ENCODE measurements around the gene HCN2.
"Not testable (repeated sequence)": the region's sequence is repeated elsewhere in the genome, so short reads cannot be mapped to it uniquely, and the experiment has no call there.

The HCN2 gene

GRCh38 chr19:605061-605971 lies 15.6 kb downstream of the HCN2 start:
- not testable (repeated sequence) for DNase-seq (ENCODE audit: low read depth)

- DNase-seq (ENCODE audit: low read depth): no peak
These were observed 17.8 kb downstream of the HCN2 start for GRCh38 chr19:607301-608154.

- no peak for DNase-seq (ENCODE audit: low read depth)
These were observed 18.7 kb downstream of the HCN2 start for GRCh38 chr19:608155-609003.

- no peak for DNase-seq (ENCODE audit: low read depth)
These were observed 19.3 kb downstream of the HCN2 start for GRCh38 chr19:609004-609346.

DNA sequence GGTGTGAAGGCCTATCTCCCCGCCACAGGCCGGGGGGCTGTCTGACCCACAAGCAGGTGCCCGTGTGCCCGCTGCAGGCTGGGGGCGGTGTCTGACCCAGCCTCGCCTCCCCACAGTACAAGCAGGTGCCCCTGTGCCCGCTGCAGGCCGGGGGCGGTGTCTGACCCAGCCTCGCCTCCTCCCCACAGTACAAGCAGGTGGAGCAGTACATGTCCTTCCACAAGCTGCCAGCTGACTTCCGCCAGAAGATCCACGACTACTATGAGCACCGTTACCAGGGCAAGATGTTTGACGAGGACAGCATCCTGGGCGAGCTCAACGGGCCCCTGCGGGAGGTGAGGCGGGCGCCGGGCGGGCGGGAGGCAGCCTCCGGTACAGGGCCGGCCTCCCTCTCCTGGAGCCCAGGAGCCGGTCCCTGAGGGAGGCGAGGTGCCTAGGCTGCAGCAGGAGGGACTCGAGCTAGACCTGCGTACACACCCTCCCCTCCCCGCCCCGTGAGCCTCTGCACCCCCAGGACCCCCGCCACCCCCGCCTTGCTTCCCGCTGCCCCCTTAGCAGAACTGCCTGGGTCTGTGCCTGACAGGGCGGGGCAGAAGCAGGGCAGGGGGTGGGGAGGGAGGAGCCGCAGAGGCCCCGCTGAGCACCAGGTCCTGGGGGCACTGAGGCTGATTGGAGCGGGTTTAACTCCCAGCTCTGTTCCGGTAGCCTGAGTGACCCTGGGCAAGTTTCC lies 20.6 kb downstream of the HCN2 start:
- no peak for DNase-seq (ENCODE audit: low read depth)

GRCh38 chr19:610801-611480 lies 21.3 kb downstream of the HCN2 start:
- peak; percentile 41 for DNase-seq (ENCODE audit: low read depth)

- peak; percentile 56 for DNase-seq (ENCODE audit: low read depth)
These were observed 21.8 kb downstream of the HCN2 start for GRCh38 chr19:611481-611868.

DNA sequence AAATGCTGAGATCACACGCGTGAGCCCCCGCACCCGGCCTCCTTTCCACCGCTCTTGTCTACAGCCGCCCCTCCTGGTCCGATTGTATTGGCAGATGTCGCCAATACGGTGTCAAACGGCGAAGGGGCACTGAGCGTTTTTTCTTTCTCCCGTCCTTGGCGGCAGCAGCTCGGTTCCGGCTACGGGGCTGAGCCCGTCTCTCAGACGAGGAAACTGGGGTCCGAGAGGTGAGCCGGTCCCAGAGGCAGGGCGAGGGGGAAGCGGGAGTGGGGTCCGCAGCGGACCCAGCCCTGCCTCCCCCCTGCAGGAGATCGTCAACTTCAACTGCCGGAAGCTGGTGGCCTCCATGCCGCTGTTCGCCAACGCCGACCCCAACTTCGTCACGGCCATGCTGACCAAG lies 23.3 kb downstream of the HCN2 start:
- no peak for DNase-seq (ENCODE audit: low read depth)

- no peak for DNase-seq (ENCODE audit: low read depth)
These were observed 24.3 kb downstream of the HCN2 start for GRCh38 chr19:613732-614567.

- no peak for DNase-seq (ENCODE audit: low read depth)
These were observed 25.9 kb downstream of the HCN2 start for GRCh38 chr19:615619-616018.

GRCh38 chr19:616062-616700 lies 26.5 kb downstream of the HCN2 start:
- no peak for DNase-seq (ENCODE audit: low read depth)

DNA sequence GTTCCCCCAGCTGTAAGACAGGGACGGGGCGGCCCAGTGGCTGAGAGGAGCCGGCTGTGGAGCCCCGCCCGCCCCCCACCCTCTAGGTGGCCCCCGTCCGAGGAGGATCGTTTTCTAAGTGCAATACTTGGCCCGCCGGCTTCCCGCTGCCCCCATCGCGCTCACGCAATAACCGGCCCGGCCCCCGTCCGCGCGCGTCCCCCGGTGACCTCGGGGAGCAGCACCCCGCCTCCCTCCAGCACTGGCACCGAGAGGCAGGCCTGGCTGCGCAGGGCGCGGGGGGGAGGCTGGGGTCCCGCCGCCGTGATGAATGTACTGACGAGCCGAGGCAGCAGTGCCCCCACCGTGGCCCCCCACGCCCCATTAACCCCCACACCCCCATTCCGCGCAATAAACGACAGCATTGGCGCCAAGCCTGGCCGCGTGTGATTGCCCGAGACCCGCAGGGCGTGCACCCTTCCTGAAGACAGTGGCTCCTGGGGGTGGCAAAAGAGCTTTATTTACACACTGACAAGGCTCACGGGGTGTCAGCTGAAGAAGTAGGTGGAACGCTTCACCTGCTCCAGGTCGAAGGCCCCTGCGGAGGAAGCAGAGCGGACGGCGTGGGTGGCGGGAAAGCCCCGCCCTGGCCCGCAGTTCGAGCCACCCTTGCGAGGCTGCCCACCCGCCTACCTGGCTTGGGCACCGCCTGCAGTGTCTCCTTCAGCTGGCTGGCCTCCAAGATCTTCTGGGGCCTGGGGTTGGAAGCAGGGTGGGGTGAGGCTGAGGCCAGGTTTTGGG lies 27.3 kb downstream of the HCN2 start:
- DNase-seq (ENCODE audit: low read depth): no peak

DNA sequence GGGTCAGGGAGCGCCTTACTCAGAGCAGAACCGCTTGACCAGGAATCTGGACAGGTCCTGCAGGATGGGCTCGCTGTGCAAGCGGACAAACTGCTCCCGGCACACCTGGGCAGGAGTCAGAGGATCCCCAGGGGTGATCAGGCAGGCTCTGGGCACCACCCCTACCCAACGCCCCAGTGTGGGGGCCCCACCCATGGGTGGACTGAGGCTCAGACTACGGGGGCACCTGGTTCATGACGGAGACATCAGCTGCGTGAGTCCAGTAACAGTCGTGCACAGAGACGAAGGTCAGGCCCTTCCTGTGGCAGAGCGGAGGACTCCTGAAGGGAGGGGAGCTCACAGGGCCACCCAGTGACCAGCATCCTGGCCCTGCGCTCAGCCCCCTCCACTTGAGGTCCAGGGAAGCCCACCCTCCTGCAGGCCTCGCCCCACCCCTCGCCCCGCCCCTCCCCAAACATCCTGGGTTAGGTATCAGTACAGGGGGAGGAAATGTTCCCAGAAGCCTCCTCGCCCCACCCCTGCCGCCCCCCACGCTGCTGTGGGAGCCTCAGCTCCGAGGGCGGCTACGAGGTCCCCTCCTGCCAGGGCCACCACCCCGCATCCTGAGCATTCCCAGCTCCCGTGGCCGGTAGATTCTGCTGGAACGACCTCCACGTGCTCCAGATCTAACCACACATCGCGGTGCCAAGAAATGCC lies 28.0 kb downstream of the HCN2 start:
- DNase-seq (ENCODE audit: low read depth): no peak

GRCh38 chr19:618247-618619 lies 28.6 kb downstream of the HCN2 start:
- DNase-seq (ENCODE audit: low read depth): no peak

DNA sequence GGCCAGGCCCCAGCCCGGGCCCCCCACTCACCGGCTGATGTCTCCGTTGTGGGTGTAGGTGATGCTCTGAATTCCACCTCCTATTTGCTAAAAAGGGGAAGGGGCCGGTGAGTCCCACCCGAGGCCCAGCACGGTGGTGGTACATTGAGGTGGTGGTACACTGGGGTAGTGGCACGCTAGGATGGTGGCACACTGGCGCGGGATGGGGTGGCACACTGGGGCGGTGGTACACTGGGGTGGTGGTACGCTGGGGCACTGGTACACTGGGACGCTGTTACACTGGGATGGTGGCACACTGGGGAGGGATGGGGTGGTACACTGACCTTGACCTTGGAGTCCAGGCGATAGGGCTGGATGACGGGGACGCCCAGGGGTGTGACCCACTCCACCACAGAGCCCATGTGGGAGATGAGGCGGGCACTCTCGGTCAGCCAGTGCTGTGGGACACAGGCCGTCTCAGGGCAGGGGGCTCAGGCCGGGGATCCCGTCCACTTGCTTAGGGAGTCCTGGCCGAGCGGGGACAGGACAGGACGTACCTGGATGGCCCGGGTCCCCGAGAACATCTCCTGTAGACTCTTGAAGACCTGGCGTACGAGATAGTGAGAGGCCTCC lies 29.1 kb downstream of the HCN2 start:
- no peak for DNase-seq (ENCODE audit: low read depth)

- no peak for DNase-seq (ENCODE audit: low read depth)
These were observed 29.8 kb downstream of the HCN2 start for GRCh38 chr19:619286-620002.
